GM12878 (cell line): Measurements from ENCODE around the gene CLEC16A. TPM values are rescaled to one million over a fixed set of nuclear protein-coding genes. Genes with fewer than 3 reads are reported as not detected.

Experiments
- BRCA1 ChIP-seq: IDR thresholded peaks from 2 replicates; pipeline ENCODE4 v1.6.1; 2011; ENCODE audit warnings: low read depth, low read length, improper control_type of control experiment
- CHD1 ChIP-seq: IDR thresholded peaks from 2 replicates; pipeline ENCODE4 v1.6.1; 2012; ENCODE audit warnings: low read depth, low read length, improper control_type of control experiment
- DPF2 ChIP-seq: fragments of 450-650 bp; IDR thresholded peaks from 2 replicates; pipeline ENCODE4 v1.6.1; 2017; ENCODE audit warnings: mild to moderate bottlenecking
- HDAC6 ChIP-seq: fragments of 200-600 bp; sonication (generic); IDR thresholded peaks from one replicate; pipeline ENCODE4 v1.8.0; 2017; ENCODE audit warnings: antibody characterized with exemption; ENCODE audit not compliant: unreplicated experiment
- JUNB ChIP-seq: IDR thresholded peaks from 2 replicates; pipeline ENCODE4 v1.6.1; 2016; ENCODE audit warnings: antibody characterized with exemption, mild to moderate bottlenecking
- JUND ChIP-seq: IDR thresholded peaks from 2 replicates; pipeline ENCODE4 v1.6.1; 2012; ENCODE audit warnings: low read depth, mild to moderate bottlenecking, low read length, improper control_type of control experiment, moderate library complexity
- LARP7 ChIP-seq: fragments of 450-650 bp; IDR thresholded peaks from 2 replicates; pipeline ENCODE4 v1.6.1; 2017; ENCODE audit warnings: mild to moderate bottlenecking
- MEF2A ChIP-seq: IDR thresholded peaks from 2 replicates; pipeline ENCODE4 v1.6.1; 2011; ENCODE audit warnings: low read depth, mild to moderate bottlenecking, low read length, moderate library complexity; ENCODE audit not compliant: insufficient read depth
- MTA2 ChIP-seq: fragments of 450-650 bp; IDR thresholded peaks from 2 replicates; pipeline ENCODE4 v1.6.1; 2016; ENCODE audit warnings: low read depth, mild to moderate bottlenecking, moderate library complexity
- NBN ChIP-seq: fragments of 450-650 bp; IDR thresholded peaks from 2 replicates; pipeline ENCODE4 v1.6.1; 2016
- NFYB ChIP-seq: IDR thresholded peaks from 2 replicates; pipeline ENCODE4 v1.6.1; 2011; ENCODE audit warnings: low read depth, mild to moderate bottlenecking, low read length, improper control_type of control experiment, moderate library complexity; ENCODE audit not compliant: insufficient read depth
- POLR2AphosphoS2 ChIP-seq: IDR thresholded peaks from 2 replicates; pipeline ENCODE4 v1.6.1; 2011; ENCODE audit warnings: low read depth, mild to moderate bottlenecking, low read length, improper control_type of control experiment, moderate library complexity
- RELA ChIP-seq: fragments of 450-650 bp; IDR thresholded peaks from 2 replicates; pipeline ENCODE4 v1.8.0; 2014; ENCODE audit warnings: borderline replicate concordance; ENCODE audit not compliant: partially characterized antibody
- SREBF1 ChIP-seq: IDR thresholded peaks from 2 replicates; pipeline ENCODE4 v1.6.1; 2012; ENCODE audit warnings: mild to moderate bottlenecking, low read length
- TARDBP ChIP-seq: IDR thresholded peaks from 2 replicates; pipeline ENCODE4 v1.6.1; 2016; ENCODE audit warnings: borderline replicate concordance
- TCF12 ChIP-seq: IDR thresholded peaks from 2 replicates; pipeline ENCODE4 v1.6.1; 2011; ENCODE audit warnings: low read depth, mild to moderate bottlenecking, low read length
- ZNF217 ChIP-seq: fragments of 450-650 bp; IDR thresholded peaks from 2 replicates; pipeline ENCODE4 v1.6.1; 2017; ENCODE audit warnings: antibody characterized with exemption, mild to moderate bottlenecking
- polyA plus RNA-seq, 11 experiments: library from polyadenylated mRNA; depleted of rRNA in 4 of 11; unstranded in 6 of 11; stranded (reverse) in 5 of 11; fragments of >200 nt; fragmentation: Nextera tagmentation in 4 of 11; fragmentation: Illumina TruSeq in 1 of 11; extraction: Ambion mirVana in 4 of 11; extraction: Trizol in 1 of 11; gene quantifications; 1 replicate in 1 of 11; 2 replicates in 10 of 11; pipeline versions ENCODE4 v1.2.1 to v1.2.3, GENCODE V29; 2011 to 2016; ENCODE audit warnings: inconsistent platforms in 2 of 11, missing spikeins in 2 of 11, low read depth in 1 of 11
- total RNA-seq, 4 experiments: library from RNA; depleted of rRNA in 3 of 4; stranded (reverse); fragments of >200 nt in 3 of 4; fragmentation: Illumina TruSeq in 1 of 4; extraction: Trizol in 1 of 4; gene quantifications; 2 replicates each; pipeline versions ENCODE4 v1.2.1 to v1.2.3, GENCODE V29; 2013 to 2021
- TF ChIP-seq, protein P1 (sequence below): fragments of 450-650 bp; formaldehyde crosslinking; IDR thresholded peaks from 2 replicates; pipeline ENCODE4 v1.4.0; 2022; ENCODE audit warnings: mild to moderate bottlenecking, moderate library complexity
- TF ChIP-seq, protein P2 (sequence below): fragments of 450-650 bp; IDR thresholded peaks from 2 replicates; pipeline ENCODE4 v1.6.1; 2017; ENCODE audit warnings: antibody characterized with exemption, mild to moderate bottlenecking, moderate library complexity
- TF ChIP-seq, protein P3 (sequence below): fragments of 150-350 bp; IDR thresholded peaks from 2 replicates; pipeline ENCODE4 v1.6.1; 2014; ENCODE audit warnings: mild to moderate bottlenecking, low read depth, low read length
- TF ChIP-seq, protein P4 (sequence below), 3 experiments: IDR thresholded peaks in 2 of 3; conservative IDR thresholded peaks in 1 of 3; 2 replicates each; pipeline ENCODE4 v1.5.1; 2011; ENCODE audit warnings: low read depth in 3 of 3, low read length in 3 of 3, mild to moderate bottlenecking in 3 of 3, control low read depth in 2 of 3, moderate library complexity in 2 of 3, inconsistent platforms in 1 of 3, mixed read lengths in 1 of 3; ENCODE audit not compliant: control insufficient read depth in 2 of 3, insufficient read depth in 1 of 3; ENCODE audit errors: extremely low read depth in 1 of 3

The CLEC16A gene
- total and polyA plus RNA-seq, 10 of the 15 experiments (the other 5 are each of a cell fraction or from before 2014, with no cell fraction given): 1.5 to 28.8 (median 19.2) TPM

DNA sequence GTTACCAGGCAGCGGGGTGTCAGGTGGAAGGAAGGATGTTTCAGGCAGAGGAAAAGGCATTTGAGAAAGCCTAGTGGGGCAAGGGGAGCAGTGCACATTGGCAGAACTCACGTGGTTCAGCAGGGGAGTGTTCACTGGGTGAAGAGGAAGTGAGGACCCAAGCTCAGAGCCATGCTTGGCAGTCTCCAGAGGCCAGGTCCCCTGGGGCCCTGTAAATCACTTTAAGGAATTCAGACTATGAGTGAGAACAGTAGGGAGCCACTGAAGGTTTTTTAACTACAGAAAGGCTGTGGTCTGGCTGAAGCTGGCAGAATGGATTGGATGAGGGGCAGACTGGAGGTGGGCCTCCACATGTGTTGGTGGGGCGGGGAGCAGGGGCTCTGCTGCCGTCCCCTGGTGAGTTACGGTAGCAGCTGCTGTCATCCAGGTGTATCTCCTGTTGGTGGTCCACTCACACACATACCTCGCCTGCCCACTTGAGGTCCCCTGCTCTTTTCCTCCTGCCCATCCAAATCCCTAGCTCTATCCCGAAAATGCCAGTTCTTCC is 5.1 kb downstream of the CLEC16A start (continued):
- TF ChIP-seq RELA: no peak
- peak; percentile 84 for TF ChIP-seq NBN
- TF ChIP-seq HDAC6: no peak
- TF ChIP-seq POLR2AphosphoS2: no peak
- no peak for TF ChIP-seq TARDBP
- no peak for TF ChIP-seq LARP7
- 0 out of 2 replicates have a peak, but pooled peaks have one; percentile 14 for TF ChIP-seq JUND
- no peak for TF ChIP-seq CHD1
- TF ChIP-seq, protein P1, sequence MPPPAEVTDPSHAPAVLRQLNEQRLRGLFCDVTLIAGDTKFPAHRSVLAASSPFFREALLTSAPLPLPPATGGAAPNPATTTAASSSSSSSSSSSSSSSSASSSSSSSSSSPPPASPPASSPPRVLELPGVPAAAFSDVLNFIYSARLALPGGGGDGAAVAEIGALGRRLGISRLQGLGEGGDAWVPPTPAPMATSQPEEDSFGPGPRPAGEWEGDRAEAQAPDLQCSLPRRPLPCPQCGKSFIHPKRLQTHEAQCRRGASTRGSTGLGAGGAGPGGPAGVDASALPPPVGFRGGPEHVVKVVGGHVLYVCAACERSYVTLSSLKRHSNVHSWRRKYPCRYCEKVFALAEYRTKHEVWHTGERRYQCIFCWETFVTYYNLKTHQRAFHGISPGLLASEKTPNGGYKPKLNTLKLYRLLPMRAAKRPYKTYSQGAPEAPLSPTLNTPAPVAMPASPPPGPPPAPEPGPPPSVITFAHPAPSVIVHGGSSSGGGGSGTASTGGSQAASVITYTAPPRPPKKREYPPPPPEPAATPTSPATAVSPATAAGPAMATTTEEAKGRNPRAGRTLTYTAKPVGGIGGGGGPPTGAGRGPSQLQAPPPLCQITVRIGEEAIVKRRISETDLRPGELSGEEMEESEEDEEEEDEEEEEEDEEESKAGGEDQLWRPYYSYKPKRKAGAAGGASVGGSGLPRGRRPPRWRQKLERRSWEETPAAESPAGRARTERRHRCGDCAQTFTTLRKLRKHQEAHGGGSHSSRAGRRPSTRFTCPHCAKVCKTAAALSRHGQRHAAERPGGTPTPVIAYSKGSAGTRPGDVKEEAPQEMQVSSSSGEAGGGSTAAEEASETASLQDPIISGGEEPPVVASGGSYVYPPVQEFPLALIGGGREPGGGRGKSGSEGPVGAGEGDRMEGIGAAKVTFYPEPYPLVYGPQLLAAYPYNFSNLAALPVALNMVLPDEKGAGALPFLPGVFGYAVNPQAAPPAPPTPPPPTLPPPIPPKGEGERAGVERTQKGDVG: no peak
- no peak for TF ChIP-seq BRCA1
- no peak for TF ChIP-seq SREBF1
- TF ChIP-seq MEF2A: no peak
- TF ChIP-seq NFYB: 0 out of 2 replicates have a peak, but pooled peaks have one; percentile 35
- TF ChIP-seq, protein P2, sequence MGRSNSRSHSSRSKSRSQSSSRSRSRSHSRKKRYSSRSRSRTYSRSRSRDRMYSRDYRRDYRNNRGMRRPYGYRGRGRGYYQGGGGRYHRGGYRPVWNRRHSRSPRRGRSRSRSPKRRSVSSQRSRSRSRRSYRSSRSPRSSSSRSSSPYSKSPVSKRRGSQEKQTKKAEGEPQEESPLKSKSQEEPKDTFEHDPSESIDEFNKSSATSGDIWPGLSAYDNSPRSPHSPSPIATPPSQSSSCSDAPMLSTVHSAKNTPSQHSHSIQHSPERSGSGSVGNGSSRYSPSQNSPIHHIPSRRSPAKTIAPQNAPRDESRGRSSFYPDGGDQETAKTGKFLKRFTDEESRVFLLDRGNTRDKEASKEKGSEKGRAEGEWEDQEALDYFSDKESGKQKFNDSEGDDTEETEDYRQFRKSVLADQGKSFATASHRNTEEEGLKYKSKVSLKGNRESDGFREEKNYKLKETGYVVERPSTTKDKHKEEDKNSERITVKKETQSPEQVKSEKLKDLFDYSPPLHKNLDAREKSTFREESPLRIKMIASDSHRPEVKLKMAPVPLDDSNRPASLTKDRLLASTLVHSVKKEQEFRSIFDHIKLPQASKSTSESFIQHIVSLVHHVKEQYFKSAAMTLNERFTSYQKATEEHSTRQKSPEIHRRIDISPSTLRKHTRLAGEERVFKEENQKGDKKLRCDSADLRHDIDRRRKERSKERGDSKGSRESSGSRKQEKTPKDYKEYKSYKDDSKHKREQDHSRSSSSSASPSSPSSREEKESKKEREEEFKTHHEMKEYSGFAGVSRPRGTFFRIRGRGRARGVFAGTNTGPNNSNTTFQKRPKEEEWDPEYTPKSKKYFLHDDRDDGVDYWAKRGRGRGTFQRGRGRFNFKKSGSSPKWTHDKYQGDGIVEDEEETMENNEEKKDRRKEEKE: no peak
- peak; percentile 64 for TF ChIP-seq DPF2
- TF ChIP-seq ZNF217: no peak
- TF ChIP-seq MTA2: peak; percentile 60; the same call in 1 of the 2 replicates
- TF ChIP-seq TCF12: peak; percentile 67
- TF ChIP-seq, protein P3, sequence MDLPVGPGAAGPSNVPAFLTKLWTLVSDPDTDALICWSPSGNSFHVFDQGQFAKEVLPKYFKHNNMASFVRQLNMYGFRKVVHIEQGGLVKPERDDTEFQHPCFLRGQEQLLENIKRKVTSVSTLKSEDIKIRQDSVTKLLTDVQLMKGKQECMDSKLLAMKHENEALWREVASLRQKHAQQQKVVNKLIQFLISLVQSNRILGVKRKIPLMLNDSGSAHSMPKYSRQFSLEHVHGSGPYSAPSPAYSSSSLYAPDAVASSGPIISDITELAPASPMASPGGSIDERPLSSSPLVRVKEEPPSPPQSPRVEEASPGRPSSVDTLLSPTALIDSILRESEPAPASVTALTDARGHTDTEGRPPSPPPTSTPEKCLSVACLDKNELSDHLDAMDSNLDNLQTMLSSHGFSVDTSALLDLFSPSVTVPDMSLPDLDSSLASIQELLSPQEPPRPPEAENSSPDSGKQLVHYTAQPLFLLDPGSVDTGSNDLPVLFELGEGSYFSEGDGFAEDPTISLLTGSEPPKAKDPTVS: no peak
- TF ChIP-seq, protein P4, sequence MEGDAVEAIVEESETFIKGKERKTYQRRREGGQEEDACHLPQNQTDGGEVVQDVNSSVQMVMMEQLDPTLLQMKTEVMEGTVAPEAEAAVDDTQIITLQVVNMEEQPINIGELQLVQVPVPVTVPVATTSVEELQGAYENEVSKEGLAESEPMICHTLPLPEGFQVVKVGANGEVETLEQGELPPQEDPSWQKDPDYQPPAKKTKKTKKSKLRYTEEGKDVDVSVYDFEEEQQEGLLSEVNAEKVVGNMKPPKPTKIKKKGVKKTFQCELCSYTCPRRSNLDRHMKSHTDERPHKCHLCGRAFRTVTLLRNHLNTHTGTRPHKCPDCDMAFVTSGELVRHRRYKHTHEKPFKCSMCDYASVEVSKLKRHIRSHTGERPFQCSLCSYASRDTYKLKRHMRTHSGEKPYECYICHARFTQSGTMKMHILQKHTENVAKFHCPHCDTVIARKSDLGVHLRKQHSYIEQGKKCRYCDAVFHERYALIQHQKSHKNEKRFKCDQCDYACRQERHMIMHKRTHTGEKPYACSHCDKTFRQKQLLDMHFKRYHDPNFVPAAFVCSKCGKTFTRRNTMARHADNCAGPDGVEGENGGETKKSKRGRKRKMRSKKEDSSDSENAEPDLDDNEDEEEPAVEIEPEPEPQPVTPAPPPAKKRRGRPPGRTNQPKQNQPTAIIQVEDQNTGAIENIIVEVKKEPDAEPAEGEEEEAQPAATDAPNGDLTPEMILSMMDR (IDR thresholded peaks at IDR 0.05 in 2 of 3, conservative IDR thresholded peaks at IDR 0.05 in 1 of 3; ENCODE audit: control insufficient read depth in 2 of 3, extremely low read depth in 1 of 3, insufficient read depth in 1 of 3, low read depth in 3 of 3, low read length in 3 of 3): peak; percentile 34 to 55 (median 49); a peak in 2 of 6 replicates
- no peak for TF ChIP-seq JUNB
